Left kidney (tissue), 2 donors: ENCODE results near the gene TNXB. TPM values are rescaled to one million over a fixed set of nuclear protein-coding genes. Genes with fewer than 3 reads are reported as not detected.
A peak's percentile ranks its signal among the peaks of the same experiment; 100 is the strongest.
"Not testable (repeated sequence)": the region's sequence is repeated elsewhere in the genome, so short reads cannot be mapped to it uniquely, and the experiment has no call there.

Experiments used
- DNase-seq: peaks from one replicate; pipeline ENCODE4 v3.0.0-alpha.2; 2013
- polyA plus RNA-seq: library from polyadenylated mRNA; unstranded; fragments of 120-200 nt; gene quantifications from one replicate; pipeline ENCODE4 v1.2.1, GENCODE V29; 2013; ENCODE audit not compliant: insufficient read length

Gene TNXB
- polyA plus RNA-seq, 1 donor, result 4.7 TPM

DNA sequence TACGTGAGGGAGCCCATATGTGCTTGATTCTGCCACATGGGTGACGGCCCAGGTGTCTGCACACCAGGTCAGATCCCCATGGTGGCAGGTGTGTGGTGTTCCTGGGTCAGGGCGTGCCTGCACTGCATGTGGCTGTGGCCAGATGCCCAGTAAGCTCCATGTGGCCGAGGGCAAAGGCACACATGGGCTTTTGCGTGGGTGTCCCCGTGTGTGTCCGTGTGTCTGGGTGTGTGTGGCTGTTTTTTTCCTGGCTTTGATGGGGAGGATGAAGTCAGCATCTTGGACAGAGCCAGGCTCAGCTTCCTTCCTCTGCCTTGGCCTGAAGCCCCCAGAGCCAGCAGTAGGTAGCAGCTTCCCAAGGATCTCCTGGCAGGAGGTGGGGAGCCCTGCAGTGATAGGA is 1.5 kb upstream of the TNXB start:
- no peak for DNase-seq

DNA sequence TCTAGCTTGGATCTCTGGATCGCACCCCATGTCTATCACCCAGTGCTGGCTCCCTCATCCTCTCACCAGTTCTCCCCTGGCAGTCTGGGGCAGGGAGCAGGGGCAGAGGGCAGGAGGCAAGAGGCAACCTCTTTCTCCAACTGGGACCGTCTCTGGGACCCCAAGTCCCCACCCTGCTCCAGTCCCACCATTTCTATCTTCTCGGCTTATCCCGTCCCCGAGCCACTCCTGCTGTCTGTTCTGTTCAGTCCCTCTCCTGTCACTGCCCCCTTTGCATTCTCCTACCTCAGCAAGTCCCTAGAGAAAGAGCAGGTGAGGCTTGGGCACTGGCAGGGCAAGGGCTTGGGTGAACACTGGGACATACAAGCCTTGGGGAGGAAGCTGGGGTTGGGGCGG is 625 bp upstream of the TNXB start:
- no peak for DNase-seq

DNA sequence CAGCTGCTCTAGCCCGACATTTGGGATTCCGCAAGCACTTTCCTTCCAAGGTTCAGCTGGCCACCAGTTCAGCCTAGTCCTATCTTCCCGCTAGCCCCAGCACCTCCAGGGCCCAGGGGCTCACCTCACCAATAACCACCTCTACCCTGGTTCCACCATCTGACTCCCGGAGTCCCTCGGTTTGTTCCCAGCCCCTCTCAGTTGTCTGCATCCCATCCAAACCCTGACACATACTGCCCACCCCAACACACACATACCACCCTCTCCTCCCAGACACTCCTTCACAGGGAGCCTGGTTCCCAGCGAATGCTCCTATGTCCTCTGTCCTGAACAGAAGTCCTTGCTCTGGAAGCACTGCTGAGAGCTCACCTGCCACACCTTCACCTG is 418 bp downstream of the TNXB start:
- DNase-seq, result no peak

DNA sequence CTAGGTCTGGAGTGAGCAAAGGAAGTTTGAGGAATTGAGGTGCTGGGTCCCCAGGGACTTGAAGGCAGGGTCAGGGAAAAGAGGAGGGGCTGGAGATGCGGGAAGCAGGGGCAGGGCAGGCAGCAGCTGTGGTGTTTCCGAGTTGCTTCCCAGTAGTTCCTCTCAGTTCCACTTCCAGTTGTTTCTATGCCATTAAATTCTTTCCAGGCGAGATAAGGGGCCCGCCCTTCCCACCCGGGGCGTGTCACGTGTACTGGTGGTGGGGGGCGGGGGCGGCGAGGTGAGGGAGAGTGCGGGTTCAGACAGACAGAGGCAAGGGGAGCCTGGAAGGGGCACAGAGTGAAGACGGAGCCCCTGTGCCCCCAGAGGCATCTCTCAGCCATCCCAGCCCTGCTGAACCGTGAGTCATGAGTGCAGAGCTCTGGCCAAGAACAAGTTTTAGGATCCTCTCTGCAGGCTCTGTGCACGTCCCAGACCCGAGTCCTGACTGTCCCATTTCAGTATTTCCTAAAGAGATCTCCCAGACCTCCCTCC is 977 bp downstream of the TNXB start:
- DNase-seq, result no peak

DNA sequence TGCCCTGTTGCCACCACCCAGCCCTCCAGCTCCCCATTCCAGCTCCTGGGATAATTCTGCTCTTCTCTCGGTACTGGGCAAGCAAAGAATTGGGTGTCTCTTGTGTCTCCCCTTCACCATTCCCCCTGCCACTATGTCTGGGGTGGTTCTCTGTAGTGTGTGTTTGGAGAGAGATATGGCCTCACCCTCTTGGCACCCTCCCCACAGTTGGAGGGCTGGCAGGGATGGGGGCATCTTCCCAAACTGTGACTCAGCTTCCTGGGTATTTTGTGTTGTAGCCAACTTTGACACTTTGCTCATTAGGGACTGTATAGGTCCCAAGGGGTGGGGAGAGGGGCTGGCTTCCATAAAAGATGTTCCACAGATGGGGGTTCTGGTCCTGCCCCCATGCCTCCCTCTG is 1.7 kb downstream of the TNXB start:
- no peak for DNase-seq

DNA sequence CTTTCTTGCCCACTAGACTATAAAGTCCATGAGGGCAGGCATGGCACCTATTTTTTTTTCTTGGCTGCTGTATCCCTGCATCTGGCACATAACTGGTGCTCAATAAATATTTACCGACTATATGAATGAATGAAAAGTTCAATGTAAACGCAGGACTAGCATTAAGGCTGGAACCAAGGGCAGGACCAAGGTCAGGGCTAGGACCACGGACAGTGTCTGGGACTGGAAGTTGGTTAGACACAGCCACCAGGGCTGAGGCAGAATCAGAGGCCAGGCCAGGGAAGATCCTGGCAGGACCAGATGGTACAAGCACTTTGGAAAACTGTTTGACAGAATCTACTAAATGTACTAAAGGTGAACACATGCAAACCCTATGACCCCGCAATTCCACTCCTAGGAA is 3.7 kb downstream of the TNXB start:
- no peak for DNase-seq

DNA sequence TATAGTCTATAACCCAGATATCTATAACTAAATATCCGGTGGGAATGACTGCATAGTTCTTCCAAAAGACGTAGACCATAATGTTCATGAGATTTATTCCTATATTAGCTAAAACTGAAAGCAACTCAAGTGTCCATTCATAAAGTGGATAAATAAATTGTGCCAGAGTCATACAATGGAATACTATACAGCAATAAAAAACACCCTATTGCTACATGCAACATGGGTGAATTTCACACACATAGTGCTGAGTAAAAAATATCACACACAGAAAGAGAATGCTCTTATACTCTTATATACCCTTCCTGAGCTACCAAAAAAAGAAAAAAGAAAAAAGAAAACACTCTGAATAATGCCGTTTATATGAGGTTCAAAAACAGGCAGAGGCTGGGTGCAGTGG is 6.9 kb downstream of the TNXB start:
- no peak for DNase-seq

DNA sequence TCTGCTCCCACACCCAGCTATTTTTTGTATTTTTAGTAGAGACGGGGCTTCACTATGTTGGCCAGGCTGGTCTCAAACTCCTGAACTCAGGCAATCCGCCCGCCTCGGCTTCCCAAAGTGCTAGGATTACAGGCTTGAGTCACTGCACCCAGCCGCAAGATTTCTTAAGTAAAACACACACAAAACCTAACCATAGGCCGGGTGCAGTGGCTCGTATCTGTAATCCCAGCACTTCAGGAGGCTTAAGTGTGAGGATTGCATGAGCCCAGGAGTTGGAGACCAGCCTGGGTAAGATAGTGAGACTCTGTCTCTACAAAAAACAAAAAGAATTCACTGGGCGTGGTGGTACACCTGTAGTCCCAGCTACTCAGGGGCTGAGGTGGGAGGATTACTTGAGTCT is 8.9 kb downstream of the TNXB start:
- not testable (repeated sequence) for DNase-seq

DNA sequence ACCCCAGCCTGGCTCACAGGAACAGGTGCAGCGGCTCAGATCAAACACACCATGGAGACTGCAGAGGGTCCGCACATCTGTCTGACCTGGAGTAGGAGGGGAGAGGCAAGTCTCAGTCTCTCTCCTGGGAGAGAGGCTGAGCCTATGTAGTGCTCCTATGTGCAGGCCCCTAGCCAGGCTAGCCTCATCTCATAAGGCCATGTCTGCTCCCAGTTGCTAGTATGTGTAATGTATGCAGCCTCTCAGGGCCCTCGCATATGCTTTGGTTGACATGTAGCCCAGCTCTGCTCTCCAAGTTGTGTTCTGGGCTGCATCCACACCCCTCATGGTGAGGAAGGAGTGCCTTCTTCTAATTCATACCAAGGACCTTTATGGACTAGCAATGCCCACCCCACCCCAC is 11.8 kb downstream of the TNXB start:
- DNase-seq, result no peak

DNA sequence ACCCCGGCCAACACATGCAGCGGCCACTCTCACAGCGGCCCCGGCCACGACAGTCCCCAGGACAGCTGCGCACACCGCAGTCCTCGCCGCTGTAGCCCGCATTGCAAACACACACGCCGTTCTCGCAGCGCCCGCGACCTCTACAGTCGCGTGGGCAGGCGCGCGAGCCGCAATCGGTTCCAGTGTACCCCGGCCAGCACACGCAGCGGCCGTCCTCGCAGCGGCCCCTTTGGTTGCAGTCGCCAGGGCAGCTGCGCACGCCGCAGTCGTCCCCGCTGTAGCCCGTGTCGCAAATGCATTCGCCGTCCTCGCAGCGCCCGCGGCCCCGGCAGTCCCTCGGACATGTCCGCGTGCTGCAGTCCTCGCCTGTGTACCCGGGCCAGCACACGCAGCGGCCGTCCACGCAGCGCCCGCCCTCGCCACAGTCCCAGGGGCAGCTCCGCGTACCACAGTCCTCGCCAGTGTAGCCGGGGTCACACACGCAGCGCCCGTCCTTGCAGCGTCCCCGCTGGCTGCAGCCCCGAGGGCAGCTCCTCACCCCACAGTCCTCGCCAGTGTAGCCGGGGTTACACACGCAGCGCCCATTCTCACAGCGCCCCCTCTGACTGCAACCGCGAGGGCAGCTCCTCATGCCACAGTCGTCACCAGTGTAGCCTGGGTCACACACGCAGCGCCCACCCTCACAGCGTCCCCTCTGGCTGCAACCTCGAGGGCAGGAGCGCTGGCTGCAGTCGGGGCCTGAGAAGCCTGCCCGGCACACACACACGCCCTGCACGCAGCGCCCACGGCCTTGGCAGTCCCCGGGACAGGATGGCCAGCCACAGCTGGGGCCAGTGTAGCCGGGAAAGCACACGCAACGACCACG is 12.5 kb downstream of the TNXB start:
- DNase-seq, result no peak

DNA sequence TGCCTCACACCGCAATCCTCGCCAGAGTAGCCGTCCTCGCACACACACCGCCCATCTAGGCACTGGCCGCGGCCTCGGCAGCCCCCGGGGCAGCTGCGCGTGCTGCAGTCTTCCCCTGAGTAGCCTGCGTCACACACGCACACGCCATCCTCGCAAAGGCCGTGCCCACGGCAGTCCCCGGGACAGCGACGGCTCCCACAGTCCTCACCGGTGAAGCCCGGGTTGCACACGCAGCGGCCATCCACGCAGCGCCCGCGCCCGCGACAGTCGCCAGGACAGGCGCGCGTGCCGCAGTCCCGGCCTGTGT is 13.1 kb downstream of the TNXB start:
- no peak for DNase-seq

DNA sequence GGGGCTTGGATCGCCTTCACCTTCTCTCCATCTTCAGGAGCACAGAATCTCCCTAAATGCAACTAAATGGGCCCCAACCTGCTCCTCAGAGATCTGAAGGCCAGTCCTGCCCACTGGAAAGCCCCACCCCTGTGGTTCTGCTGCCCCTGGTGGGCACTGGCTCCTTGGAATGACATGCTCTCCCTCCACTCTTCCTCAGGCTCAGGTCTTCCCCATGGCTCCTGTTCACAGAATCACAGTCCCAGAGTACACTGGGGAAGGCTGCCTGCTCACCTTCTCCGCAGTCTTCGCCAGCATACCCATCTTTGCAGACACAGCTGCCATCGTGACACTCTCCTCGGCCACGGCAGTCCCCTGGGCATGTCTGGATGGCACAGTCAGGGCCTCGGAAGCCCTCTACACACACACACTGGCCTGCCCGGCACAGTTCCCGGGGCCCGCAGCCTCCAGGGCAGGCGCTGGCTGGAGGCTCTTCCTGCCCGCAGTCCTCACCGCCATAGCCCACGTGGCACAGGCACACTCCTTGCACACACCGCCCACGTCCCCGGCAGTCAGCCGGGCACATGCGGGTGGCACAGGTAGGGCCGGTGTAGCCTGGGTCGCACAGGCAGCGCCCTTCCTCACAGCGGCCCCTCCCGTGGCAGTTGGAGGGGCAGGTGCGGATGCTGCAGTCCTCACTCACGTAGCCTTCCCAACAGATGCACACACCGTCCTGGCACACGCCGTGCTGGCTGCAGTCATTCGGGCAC is 13.6 kb downstream of the TNXB start:
- DNase-seq, result no peak

DNA sequence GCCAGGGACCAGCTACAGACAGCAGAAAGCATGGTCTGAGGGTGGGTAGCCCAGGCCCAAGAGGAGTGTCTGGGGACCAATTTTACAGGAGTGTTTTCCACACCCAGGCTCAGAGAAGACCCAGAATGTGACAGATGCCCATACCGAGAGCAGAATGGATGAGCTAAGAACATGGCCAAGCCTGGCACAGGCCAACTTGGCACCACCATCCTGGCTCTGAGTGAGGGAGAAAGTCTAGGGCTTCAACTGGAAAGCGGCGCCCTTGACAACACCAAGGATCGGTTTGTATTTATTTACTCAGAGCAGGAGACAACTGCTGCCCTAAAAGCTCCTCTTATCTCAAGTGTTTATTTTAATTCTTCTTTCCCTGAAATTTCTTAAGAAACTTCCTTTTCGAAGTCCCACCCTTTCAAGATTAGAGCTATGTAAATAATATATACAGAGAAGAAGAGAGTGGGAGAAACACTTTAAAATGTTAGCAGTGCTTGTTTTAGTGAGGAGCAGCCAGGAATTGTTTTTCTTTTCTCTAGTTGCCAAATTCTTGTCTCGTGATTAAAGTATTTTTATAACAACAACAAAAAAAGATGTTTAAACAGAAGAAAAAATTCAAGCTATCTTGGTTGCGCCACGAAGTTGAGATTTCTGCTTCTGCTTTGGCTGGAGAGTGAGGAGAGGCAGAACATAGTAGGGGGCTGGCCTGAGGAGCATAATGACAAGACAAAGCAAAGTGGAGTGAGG is 16.2 kb downstream of the TNXB start:
- DNase-seq, result no peak

DNA sequence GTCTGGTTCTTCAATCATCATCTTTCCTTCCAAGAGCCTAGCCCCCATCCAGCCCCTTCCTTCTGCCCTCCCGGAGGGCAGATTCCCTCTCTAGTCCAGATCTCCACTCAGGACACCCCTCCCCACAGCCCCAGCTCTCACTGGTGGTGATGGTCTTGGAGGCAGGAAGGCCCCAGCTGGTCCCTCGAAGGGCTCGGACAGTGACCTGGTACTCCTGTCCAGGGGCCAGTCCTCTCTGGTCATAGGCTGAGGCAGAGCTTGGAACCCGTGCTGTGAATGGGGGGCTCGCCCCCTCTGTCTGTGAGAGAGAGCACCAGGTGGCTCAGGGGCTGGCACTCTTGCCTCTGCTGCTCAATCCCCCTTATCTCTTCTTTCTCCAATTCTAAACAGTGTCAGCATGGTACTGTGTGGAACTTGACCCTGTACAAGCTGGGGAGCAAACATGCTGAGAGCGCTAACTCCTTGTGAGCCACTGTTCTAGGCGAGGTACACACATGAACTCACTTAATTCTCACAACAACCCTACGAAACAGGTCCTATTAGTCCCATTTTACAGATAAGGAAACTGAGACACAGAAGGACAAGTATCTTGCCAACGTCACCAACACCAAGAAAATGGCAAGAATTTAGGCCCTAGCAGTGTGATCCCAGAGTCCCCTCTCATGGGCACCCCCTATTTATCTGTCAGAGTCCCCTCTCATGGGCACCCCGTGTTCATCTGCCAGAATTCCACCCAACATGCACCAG is 19.9 kb downstream of the TNXB start:
- no peak for DNase-seq

DNA sequence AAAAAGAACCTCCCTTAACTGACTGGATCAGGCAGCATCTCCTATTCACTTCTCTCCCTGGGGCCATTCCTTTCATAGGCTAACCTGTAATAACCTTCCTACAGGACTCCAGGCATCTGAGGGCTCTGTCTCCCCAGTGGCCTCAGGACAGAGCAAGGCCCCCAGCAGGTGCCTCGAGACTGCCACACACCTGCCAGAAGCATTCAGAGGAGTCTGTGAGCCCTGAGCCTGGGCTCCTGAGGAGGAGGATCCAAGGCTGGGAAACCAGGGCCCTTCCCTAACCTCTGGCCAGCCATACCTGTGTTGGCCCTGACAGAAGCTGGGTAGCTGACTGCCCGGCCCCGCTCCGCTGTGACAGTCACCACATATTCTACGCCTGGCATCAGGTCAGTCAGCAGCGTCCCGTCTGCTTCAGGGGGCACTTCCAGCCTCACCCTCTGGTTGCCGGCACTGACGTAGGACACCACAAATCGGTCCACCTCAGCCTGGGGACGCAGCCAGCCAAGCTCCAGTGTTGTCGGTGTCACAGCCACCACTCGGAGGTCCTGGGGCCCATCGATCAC is 20.6 kb downstream of the TNXB start:
- DNase-seq, result no peak

DNA sequence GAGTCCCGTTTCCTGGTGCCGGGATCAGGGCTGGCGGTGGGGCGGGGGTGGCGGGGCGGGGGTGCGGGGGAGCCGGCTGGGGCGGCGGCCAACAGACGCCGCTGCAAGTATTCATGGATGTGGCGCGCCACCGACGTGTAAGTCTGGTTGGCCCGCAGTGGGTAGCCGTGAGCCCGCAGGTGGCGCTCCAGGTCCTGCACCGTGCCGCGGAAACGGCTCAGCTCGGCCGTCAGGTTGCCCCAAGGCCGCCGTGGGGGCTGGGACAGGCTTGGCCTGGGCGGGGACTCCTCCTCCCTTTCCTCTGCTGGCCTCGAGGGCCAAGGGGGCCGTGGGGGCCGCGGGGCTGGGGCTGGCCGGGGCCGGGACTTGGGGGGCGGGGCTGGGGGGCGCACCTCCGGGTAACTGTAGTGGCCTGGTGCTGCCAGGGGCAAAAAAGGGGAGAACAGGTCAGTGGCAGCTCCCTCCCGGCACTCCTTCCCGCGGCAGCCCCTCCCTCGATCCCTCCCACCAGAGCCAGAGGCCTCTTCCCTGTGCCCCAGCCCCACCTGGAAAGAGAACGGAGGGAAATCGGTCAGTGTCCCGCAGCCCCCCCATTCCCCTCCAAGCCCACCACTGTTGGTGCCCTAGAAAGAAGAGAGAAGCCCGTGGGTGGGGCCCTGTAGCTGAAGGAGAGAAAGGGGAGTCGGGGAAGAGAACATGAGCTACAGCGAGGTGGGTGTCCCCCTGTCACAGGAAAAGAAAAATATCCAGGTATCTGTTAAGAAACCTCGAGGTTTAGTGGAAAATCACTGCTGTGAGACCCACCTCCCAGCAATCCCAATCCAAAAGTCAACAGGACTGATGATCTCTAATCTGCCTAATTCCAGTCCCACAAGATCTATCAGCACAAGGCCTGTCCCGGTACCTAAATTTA is 21.3 kb downstream of the TNXB start:
- DNase-seq, result peak; percentile 57

DNA sequence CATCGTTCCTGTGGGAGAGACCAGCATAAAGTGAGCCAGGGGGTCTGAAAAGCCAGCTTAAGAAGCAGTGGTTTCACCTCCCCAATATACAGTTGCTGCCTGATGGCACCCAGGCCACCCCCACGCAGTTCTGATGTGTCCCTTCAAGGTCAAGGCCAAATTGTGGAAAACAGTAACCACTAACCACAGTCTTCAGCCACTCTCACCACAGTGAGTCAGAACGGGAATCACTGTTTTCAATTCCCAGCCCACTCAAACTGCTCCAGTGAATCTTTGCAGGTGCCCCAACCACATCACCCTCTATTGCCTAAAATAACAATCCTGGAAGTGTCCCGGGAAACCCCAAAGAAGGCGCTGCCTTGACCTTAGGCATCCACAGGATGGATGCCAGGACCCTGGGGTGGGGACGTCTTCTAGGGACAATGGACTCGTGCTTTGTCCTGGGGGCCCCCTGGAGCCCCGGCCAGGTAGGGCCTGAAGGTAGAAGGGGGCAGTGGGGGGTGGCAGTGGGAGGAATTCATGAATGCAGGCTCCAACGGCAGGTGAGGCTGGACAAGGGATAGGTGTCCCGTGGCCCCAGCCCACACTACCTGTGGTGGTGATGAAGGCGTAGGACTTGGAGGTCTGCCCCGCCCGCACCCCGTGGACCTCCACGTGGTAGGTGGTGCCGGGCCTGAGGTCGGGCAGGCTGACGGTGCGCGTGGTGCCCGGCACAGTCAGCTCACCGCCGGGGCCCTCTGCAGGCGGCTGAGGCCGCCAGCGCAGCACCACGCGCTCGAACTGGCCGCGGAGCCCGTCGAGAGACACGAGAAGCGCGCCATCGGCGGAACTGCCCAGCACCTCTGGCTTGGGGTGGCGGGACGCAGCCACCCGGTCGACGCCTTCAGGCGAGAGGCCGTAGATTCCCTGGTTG is 22.2 kb downstream of the TNXB start:
- DNase-seq, result no peak

DNA sequence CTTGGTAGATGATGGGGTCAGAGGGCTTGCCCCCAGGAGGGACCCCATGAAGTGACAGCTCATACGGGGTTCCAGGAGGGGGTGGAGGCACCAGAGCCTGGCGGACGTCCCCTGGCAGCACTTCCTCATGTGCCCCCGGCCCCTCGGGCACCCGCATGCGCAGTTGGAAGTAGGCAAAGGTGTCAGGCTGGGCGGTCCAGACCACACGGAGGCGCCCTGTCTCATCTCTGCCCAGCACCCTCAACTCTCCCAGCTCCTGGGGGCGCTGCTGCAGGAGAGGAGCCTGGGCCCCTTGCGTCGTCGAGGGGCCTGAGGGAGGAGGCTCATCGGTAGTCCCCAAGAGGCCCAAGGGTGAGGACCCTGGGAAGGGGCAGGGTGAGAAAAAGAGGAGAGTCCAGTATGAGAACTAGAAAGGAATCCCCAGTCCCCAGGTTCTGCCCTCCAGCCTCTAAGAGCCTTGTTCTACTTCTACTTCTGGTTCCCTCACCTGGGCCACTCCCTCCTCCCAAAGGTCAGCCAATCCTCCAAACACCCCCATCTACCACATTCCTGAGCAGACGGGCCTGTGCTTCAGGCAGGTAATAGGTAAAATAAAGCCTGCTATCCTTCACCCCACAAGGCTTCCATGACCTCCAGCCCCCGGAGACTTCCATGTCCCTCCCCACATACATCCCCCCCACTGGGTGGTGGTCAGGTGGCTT is 23.2 kb downstream of the TNXB start:
- DNase-seq, result no peak

DNA sequence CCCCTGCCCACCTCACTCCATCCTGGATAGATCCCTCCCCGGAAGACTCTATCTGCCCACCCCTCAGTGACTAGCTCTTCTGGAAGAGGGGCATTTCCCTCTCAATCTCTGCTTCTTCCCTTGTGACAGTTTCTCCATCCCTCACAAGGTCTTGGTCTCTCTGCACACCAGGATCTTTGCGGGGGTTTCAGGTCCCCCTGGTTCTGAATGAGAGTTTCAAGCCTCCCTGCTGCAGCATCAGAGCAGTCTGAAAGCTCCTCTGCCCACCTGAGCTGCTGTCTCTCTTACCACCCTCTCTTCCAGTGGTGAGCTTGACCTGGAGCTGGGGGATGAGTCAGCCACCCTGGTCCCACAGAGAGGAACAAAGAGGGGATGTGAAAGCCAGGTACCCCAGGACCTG is 24.4 kb downstream of the TNXB start:
- no peak for DNase-seq
